GM12878 (cell line): ENCODE measurements around the gene ATP6V0D1. TPM values are rescaled to one million over a fixed set of nuclear protein-coding genes. Genes with fewer than 3 reads are reported as not detected.

ENCODE experiments used
- ATAC-seq: fragments of 200-7000 bp; cut with Tn5 transposase; 3 replicates; pipeline ENCODE4 v1.9.1; 2020; ENCODE audit warnings: mild to moderate bottlenecking, moderate library complexity
- BruUV-seq: library from RNA; stranded (reverse); fragments of 400-500 nt; replicated peaks from 2 replicates; lab custom pipeline; 2021; lab: Mats Ljungman, UMichigan
- CTCF ChIA-PET: fragments of 300-600 bp; sonication (Branson Sonifier 250); formaldehyde crosslinking; extraction: SDS; loops from one replicate; lab custom pipeline; 2021; ENCODE audit warnings: inconsistent platforms; lab: Yijun Ruan, JAX
- POLR2A ChIA-PET: fragments of 350-600 bp; formaldehyde crosslinking; extraction: SDS; loops from one replicate; lab custom pipeline; 2021; ENCODE audit warnings: inconsistent platforms; lab: Charles Lee
- RAD21 ChIA-PET: fragments of 300-600 bp; sonication (Branson Sonifier 250); formaldehyde crosslinking; loops from one replicate; lab custom pipeline; 2023; ENCODE audit warnings: antibody characterized with exemption; ENCODE audit not compliant: unreplicated experiment; lab: Charles Lee
- SMC1A ChIA-PET: fragments of 300-600 bp; sonication (Branson Sonifier 250); formaldehyde crosslinking; loops from one replicate; lab custom pipeline; 2023; ENCODE audit not compliant: unreplicated experiment, uncharacterized antibody; lab: Charles Lee
- DNase-seq: peaks from one replicate; pipeline ENCODE4 v3.0.0-alpha.2; 2011; ENCODE audit warnings: low read depth, low spot score
- FAIRE-seq: peaks from 3 replicates; lab custom pipeline; 2011; peaks lifted over from hg19 to GRCh38; lab: Jason Lieb, UNC
- H2AFZ ChIP-seq: 2 replicates; pipeline ENCODE4 v1.6.0; 2011; ENCODE audit warnings: low read depth, low read length, control low read depth; ENCODE audit not compliant: control insufficient read depth
- H3K27ac ChIP-seq: 2 replicates; pipeline ENCODE4 v1.5.1; 2011; ENCODE audit warnings: control low read depth; ENCODE audit not compliant: control insufficient read depth, insufficient read depth
- H3K27me3 ChIP-seq, 2 experiments: replicated peaks in 1 of 2; 2 replicates each; pipeline versions ENCODE4 v1.6.0 to v1.6.1; 2011; ENCODE audit warnings: low read length in 1 of 2; ENCODE audit not compliant: control insufficient read depth in 2 of 2, insufficient read depth in 2 of 2
- H3K36me3 ChIP-seq, 2 experiments: 2 replicates each; pipeline ENCODE4 v1.5.1; 2011; ENCODE audit warnings: low read length in 1 of 2; ENCODE audit not compliant: control insufficient read depth in 2 of 2, insufficient read depth in 2 of 2
- H3K4me1 ChIP-seq: 2 replicates; pipeline ENCODE4 v1.6.1; 2011; ENCODE audit warnings: mild to moderate bottlenecking, low read length, moderate library complexity, mixed read lengths; ENCODE audit not compliant: control insufficient read depth, insufficient read depth
- H3K4me2 ChIP-seq: 2 replicates; pipeline ENCODE4 v1.6.0; 2011; ENCODE audit warnings: control low read depth; ENCODE audit not compliant: control insufficient read depth, insufficient read depth
- H3K4me3 ChIP-seq: fragments of 200-600 bp; sonication (generic); 2 replicates; pipeline ENCODE4 v1.5.1; 2016
- H3K79me2 ChIP-seq: 2 replicates; pipeline ENCODE4 v1.6.0; 2011; ENCODE audit warnings: low read length; ENCODE audit not compliant: control insufficient read depth, insufficient read depth
- H3K9ac ChIP-seq: 2 replicates; pipeline ENCODE4 v1.8.0; 2011; ENCODE audit warnings: low read length, control low read depth, mixed read lengths; ENCODE audit not compliant: control insufficient read depth, insufficient read depth
- H3K9me3 ChIP-seq: replicated peaks from 3 replicates; pipeline ENCODE4 v1.5.1; 2011; ENCODE audit warnings: mild to moderate bottlenecking, low read length; ENCODE audit not compliant: control insufficient read depth, insufficient read depth
- H4K20me1 ChIP-seq: 2 replicates; pipeline ENCODE4 v1.6.0; 2011; ENCODE audit not compliant: control insufficient read depth, insufficient read depth
- IKZF1 ChIP-seq: fragments of 450-650 bp; conservative IDR thresholded peaks from 2 replicates; pipeline ENCODE4 v1.6.1; 2017; ENCODE audit warnings: antibody characterized with exemption, mild to moderate bottlenecking
- JUND ChIP-seq: IDR thresholded peaks from 2 replicates; pipeline ENCODE4 v1.6.1; 2012; ENCODE audit warnings: low read depth, mild to moderate bottlenecking, low read length, improper control_type of control experiment, moderate library complexity
- NR2F1 ChIP-seq: fragments of 450-650 bp; conservative IDR thresholded peaks from 2 replicates; pipeline ENCODE4 v1.6.1; 2017; ENCODE audit warnings: mild to moderate bottlenecking
- POLR2A ChIP-seq: IDR thresholded peaks from 2 replicates; pipeline ENCODE4 v1.6.1; 2011; ENCODE audit warnings: low read depth, mild to moderate bottlenecking, low read length
- RAD21 ChIP-seq: IDR thresholded peaks from 2 replicates; pipeline ENCODE4 v1.6.1; 2011; ENCODE audit warnings: mild to moderate bottlenecking, low read depth, low read length, moderate library complexity; ENCODE audit not compliant: insufficient read depth
- WGBS: methylation state at CpG from one replicate; pipeline ENCODE4 v1.1.6; 2016; ENCODE audit warnings: low lambda C conversion rate; ENCODE audit not compliant: insufficient replicate concordance, insufficient coverage; ENCODE audit errors: missing lambda C conversion rate; 5-methylcytosine and 5-hydroxymethylcytosine counted together
- in situ Hi-C: fragments of 300-500 bp; cut with MboI; formaldehyde crosslinking; loops from 9 replicates; pipeline ENCODE4 v1.14.3; 2018; ENCODE audit warnings: mixed read lengths
- intact Hi-C: fragments of 100-400 bp; cut with micrococcal nuclease; formaldehyde crosslinking; loops from one replicate; pipeline ENCODE4 v1.14.2; 2022; ENCODE audit not compliant: unreplicated experiment
- polyA plus RNA-seq, 11 experiments: library from polyadenylated mRNA; depleted of rRNA in 4 of 11; unstranded in 6 of 11; stranded (reverse) in 5 of 11; fragments of >200 nt; fragmentation: Nextera tagmentation in 4 of 11; fragmentation: Illumina TruSeq in 1 of 11; extraction: Ambion mirVana in 4 of 11; extraction: Trizol in 1 of 11; gene quantifications; 1 replicate in 1 of 11; 2 replicates in 10 of 11; pipeline versions ENCODE4 v1.2.1 to v1.2.3, GENCODE V29; 2011 to 2016; ENCODE audit warnings: inconsistent platforms in 2 of 11, missing spikeins in 2 of 11, low read depth in 1 of 11
- total RNA-seq, 4 experiments: library from RNA; depleted of rRNA in 3 of 4; stranded (reverse); fragments of >200 nt in 3 of 4; fragmentation: Illumina TruSeq in 1 of 4; extraction: Trizol in 1 of 4; gene quantifications; 2 replicates each; pipeline versions ENCODE4 v1.2.1 to v1.2.3, GENCODE V29; 2013 to 2021
- TF ChIP-seq, protein P1 (sequence below): IDR thresholded peaks from 2 replicates; pipeline ENCODE4 v1.6.1; 2011; ENCODE audit warnings: borderline replicate concordance, low read depth, mild to moderate bottlenecking, moderate library complexity, low read length; ENCODE audit not compliant: insufficient read depth, poor library complexity, severe bottlenecking
- TF ChIP-seq, protein P2 (sequence below): IDR thresholded peaks from 2 replicates; pipeline ENCODE4 v1.6.1; 2011; ENCODE audit warnings: mild to moderate bottlenecking, low read depth, low read length, moderate library complexity; ENCODE audit not compliant: insufficient replicate concordance
- TF ChIP-seq, protein P3 (sequence below): IDR thresholded peaks from 2 replicates; pipeline ENCODE4 v1.6.1; 2012; ENCODE audit warnings: improper control_type of control experiment, low read depth, low read length; ENCODE audit not compliant: insufficient replicate concordance

The ATP6V0D1 gene
- total and polyA plus RNA-seq, 10 of the 15 experiments (the other 5 are each of a cell fraction or from before 2014, with no cell fraction given), result 28.1 to 141 (median 70.3) TPM

DNA sequence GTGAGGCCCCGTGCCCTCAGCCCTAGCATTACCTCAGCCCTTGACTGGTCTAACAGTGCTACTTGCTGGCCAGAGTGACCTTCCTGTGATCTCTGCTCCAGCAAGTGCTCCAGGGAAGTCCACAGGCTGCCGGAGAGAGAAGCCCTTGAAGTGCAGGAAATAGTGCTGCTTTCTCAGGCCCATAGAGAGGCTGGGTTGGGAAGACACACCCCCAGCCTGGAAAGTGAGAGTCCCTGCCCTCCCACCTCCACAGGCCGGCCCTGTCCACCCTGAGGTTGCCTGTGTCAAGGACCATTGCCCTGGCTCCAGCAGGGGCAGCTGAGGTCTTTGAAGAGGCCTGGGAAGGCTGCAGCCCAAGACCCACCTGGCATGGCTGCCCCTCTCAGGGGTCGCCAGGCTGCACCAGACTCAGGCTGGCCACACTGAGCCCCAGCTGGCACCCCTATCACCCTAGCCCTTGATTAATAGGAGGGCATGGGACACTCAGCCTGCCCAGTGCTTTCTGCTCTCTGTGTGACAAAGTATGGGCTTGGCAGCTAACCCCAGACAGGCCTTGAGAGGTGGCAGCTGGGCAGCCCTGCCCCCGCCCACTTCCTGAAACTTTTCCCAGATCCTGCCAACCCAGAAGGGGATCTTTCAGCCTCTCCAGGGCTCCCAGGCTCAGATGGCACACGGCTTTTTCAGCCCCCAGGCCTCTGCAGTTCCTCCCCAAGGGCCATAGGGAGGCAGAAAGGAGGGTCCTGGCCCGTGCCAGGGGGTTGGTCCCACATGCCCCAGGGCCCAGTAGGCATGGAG lies 21.7 kb downstream of the ATP6V0D1 start (continued):
- no peak for TF ChIP-seq JUND

DNA sequence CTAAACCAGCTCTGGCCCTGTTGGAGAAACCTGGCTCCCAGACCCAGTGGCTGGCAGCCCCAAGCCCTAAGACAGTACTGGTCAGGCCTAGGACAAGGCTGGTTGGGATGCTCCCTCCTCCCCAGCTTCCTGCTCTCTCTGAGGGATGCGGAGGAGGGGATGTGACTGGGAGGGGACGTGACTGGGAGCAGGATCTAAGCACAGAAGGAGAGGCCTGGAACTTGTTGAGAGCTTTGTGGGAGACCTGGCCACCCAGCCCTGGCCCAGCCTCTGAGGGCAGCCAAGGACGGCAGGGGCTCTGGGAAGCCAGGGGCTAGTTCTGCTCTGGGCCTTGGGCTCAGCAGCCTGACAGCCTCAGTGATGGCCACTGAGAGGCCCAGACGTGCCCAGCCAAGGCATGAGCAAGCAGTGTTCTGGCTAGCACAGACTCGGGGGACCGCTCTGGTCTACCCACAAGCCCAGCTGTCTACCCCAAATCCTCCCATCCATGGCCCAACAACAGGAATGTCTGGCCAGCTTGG lies 22.8 kb downstream of the ATP6V0D1 start:
- POLR2A ChIA-PET, result no interaction called here
- Histone ChIP-seq H3K4me2 (no peak overlapping the region), H3K27me3 (no peaks in the 10 kb centered on the region), H4K20me1 (peaks cover 13% of the 10 kb centered on the region), H3K4me1 (no peaks in the 10 kb centered on the region), H3K79me2 (peaks cover 1% of the 10 kb centered on the region), H3K27ac (no peak overlapping the region), H3K36me3 (peaks cover 5 to 8% of the 10 kb centered on the region in 2 experiments; a peak in 3 of 4 replicates), H3K9ac (no peak overlapping the region), H2AFZ (no peak overlapping the region)
- in situ Hi-C loops, result no loop called here
- CTCF ChIA-PET, result interaction anchor here (3.2 kb wide), 1 partner anchor 30 kb away, joined by 13 read pairs; no protein-coding TSS in a partner anchor
- RAD21 ChIA-PET, result interaction anchor here (2.4 kb wide), 1 partner anchor 31 kb away, joined by 13 read pairs; no protein-coding TSS in a partner anchor
- BruUV-seq, result no TSS peak
- no peak for FAIRE-seq
- DNase-seq, result no peak
- intact Hi-C loops, result no loop called here
- 98% methylated on average over 6 of the region's 6 CpGs for WGBS
- SMC1A ChIA-PET, result interaction anchor here (1.2 kb wide), 1 partner anchor 30 kb away, joined by 3 read pairs; no protein-coding TSS in a partner anchor
- TF ChIP-seq IKZF1 (no peak), NR2F1 (no peak), RAD21 (no peak), POLR2A (no peak)
- TF ChIP-seq, protein P1, sequence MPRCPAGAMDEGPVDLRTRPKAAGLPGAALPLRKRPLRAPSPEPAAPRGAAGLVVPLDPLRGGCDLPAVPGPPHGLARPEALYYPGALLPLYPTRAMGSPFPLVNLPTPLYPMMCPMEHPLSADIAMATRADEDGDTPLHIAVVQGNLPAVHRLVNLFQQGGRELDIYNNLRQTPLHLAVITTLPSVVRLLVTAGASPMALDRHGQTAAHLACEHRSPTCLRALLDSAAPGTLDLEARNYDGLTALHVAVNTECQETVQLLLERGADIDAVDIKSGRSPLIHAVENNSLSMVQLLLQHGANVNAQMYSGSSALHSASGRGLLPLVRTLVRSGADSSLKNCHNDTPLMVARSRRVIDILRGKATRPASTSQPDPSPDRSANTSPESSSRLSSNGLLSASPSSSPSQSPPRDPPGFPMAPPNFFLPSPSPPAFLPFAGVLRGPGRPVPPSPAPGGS, result no peak
- TF ChIP-seq, protein P2, sequence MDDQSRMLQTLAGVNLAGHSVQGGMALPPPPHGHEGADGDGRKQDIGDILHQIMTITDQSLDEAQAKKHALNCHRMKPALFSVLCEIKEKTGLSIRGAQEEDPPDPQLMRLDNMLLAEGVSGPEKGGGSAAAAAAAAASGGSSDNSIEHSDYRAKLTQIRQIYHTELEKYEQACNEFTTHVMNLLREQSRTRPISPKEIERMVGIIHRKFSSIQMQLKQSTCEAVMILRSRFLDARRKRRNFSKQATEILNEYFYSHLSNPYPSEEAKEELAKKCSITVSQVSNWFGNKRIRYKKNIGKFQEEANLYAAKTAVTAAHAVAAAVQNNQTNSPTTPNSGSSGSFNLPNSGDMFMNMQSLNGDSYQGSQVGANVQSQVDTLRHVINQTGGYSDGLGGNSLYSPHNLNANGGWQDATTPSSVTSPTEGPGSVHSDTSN, result no peak
- TF ChIP-seq, protein P3, sequence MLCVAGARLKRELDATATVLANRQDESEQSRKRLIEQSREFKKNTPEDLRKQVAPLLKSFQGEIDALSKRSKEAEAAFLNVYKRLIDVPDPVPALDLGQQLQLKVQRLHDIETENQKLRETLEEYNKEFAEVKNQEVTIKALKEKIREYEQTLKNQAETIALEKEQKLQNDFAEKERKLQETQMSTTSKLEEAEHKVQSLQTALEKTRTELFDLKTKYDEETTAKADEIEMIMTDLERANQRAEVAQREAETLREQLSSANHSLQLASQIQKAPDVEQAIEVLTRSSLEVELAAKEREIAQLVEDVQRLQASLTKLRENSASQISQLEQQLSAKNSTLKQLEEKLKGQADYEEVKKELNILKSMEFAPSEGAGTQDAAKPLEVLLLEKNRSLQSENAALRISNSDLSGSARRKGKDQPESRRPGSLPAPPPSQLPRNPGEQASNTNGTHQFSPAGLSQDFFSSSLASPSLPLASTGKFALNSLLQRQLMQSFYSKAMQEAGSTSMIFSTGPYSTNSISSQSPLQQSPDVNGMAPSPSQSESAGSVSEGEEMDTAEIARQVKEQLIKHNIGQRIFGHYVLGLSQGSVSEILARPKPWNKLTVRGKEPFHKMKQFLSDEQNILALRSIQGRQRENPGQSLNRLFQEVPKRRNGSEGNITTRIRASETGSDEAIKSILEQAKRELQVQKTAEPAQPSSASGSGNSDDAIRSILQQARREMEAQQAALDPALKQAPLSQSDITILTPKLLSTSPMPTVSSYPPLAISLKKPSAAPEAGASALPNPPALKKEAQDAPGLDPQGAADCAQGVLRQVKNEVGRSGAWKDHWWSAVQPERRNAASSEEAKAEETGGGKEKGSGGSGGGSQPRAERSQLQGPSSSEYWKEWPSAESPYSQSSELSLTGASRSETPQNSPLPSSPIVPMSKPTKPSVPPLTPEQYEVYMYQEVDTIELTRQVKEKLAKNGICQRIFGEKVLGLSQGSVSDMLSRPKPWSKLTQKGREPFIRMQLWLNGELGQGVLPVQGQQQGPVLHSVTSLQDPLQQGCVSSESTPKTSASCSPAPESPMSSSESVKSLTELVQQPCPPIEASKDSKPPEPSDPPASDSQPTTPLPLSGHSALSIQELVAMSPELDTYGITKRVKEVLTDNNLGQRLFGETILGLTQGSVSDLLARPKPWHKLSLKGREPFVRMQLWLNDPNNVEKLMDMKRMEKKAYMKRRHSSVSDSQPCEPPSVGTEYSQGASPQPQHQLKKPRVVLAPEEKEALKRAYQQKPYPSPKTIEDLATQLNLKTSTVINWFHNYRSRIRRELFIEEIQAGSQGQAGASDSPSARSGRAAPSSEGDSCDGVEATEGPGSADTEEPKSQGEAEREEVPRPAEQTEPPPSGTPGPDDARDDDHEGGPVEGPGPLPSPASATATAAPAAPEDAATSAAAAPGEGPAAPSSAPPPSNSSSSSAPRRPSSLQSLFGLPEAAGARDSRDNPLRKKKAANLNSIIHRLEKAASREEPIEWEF, result no peak
- TF ChIP-seq, all 136 proteins: peak for 0
- ATAC-seq, result no peak
- Histone ChIP-seq H3K4me3 (no peak overlapping the region), H3K9me3 (no peaks in the 10 kb centered on the region)
